ENCODE measurements around the gene DNAH2. TPM values are rescaled to one million over a fixed set of nuclear protein-coding genes. Genes with fewer than 3 reads are reported as not detected.

Gene DNAH2
- total RNA-seq, 1 experiment from 2014 or later = 2.0 TPM

DNA sequence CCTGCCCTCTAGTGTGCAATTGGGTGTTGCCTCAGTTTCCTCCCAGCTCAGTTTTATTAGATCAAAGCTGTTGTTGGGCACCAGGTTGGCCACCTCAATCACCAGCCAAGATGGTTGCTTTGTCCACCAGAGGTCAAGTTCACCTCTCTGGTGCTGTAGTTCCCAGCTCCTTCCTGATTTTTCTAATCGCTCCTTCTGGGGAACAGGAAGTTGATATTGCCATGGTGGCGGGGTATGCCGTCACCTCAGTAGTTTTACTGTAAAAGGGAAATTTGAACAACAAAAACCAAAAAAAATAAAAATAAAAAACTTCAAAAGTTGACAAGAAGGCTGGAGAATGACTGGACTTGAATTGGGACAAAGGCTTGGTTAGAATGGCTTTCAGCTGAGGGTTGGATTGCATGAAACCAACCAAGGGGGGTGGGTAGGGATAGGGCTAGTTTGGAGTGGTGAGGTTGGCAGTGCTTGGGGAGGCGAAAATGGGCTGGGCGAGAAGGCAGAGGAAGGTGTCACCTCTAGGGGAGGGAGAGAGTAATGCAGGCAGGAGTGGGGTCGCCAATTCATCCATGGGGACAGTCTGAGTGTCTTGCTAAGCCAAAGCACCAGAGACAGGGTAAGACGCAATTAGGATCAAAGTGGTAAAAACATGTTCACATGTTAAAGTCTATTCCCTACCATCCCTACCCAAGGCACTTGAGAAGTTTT, 6.3 kb upstream of the DNAH2 start:
- ChIA-PET CTCF (interaction anchor here (0.9 kb wide), 1 partner anchor 23 kb away, joined by 3 read pairs; no protein-coding TSS in a partner anchor), RAD21 (ENCODE audit: low non-redundant PET in 1 of 2, low total read pairs in 2 of 2, uncharacterized antibody in 2 of 2, unreplicated experiment in 2 of 2) (no interaction called here), POLR2A (no interaction called here)
- Histone ChIP-seq H4K20me1 (ENCODE audit: insufficient read depth) (no peaks in the 10 kb centered on the region), H3K9me3 (ENCODE audit: control insufficient read depth in 1 of 2, insufficient read depth in 1 of 2, low read depth in 1 of 2, low read length in 2 of 2) (no peaks in the 10 kb centered on the region), H3K36me3 (ENCODE audit: control insufficient read depth in 1 of 2, insufficient read depth in 2 of 2, low read length in 2 of 2) (no peaks in the 10 kb centered on the region), H3K27ac (ENCODE audit: low read depth, low read length) (no peak overlapping the region), H3K9ac (ENCODE audit: low read length) (no peak overlapping the region), H3K79me2 (ENCODE audit: insufficient read depth, low read length) (no peaks in the 10 kb centered on the region), H3K4me2 (ENCODE audit: low read length) (no peak overlapping the region), H3K27me3 (ENCODE audit: insufficient read depth, low read length) (no peaks in the 10 kb centered on the region), H2AFZ (ENCODE audit: low read depth, low read length, poor library complexity, severe bottlenecking) (no peak overlapping the region), H3K4me3 (replicated peaks in 1 of 2; ENCODE audit: low read depth in 1 of 2, low read length in 2 of 2) (no peak overlapping the region), H3K4me1 (ENCODE audit: control insufficient read depth in 1 of 2, insufficient read depth in 2 of 2, low read length in 2 of 2) (peaks cover 4 to 15% of the 10 kb centered on the region in 2 experiments), H3K9me2 (ENCODE audit: insufficient read depth) (0 out of 2 replicates have a peak, but pooled peaks cover 3% of the 10 kb centered on the region)
- TF ChIP-seq SRF (IDR thresholded peaks at IDR 0.05; ENCODE audit: low read depth) = no peak
- TF ChIP-seq CBX3 (IDR thresholded peaks at IDR 0.05; ENCODE audit: low read depth) = no peak
- TF ChIP-seq, protein P1, sequence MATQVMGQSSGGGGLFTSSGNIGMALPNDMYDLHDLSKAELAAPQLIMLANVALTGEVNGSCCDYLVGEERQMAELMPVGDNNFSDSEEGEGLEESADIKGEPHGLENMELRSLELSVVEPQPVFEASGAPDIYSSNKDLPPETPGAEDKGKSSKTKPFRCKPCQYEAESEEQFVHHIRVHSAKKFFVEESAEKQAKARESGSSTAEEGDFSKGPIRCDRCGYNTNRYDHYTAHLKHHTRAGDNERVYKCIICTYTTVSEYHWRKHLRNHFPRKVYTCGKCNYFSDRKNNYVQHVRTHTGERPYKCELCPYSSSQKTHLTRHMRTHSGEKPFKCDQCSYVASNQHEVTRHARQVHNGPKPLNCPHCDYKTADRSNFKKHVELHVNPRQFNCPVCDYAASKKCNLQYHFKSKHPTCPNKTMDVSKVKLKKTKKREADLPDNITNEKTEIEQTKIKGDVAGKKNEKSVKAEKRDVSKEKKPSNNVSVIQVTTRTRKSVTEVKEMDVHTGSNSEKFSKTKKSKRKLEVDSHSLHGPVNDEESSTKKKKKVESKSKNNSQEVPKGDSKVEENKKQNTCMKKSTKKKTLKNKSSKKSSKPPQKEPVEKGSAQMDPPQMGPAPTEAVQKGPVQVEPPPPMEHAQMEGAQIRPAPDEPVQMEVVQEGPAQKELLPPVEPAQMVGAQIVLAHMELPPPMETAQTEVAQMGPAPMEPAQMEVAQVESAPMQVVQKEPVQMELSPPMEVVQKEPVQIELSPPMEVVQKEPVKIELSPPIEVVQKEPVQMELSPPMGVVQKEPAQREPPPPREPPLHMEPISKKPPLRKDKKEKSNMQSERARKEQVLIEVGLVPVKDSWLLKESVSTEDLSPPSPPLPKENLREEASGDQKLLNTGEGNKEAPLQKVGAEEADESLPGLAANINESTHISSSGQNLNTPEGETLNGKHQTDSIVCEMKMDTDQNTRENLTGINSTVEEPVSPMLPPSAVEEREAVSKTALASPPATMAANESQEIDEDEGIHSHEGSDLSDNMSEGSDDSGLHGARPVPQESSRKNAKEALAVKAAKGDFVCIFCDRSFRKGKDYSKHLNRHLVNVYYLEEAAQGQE (IDR thresholded peaks at IDR 0.05; ENCODE audit: low read depth) = no peak
- no peak for TF ChIP-seq SIN3A (IDR thresholded peaks at IDR 0.05; ENCODE audit: low read depth)
- TF ChIP-seq, protein P2, sequence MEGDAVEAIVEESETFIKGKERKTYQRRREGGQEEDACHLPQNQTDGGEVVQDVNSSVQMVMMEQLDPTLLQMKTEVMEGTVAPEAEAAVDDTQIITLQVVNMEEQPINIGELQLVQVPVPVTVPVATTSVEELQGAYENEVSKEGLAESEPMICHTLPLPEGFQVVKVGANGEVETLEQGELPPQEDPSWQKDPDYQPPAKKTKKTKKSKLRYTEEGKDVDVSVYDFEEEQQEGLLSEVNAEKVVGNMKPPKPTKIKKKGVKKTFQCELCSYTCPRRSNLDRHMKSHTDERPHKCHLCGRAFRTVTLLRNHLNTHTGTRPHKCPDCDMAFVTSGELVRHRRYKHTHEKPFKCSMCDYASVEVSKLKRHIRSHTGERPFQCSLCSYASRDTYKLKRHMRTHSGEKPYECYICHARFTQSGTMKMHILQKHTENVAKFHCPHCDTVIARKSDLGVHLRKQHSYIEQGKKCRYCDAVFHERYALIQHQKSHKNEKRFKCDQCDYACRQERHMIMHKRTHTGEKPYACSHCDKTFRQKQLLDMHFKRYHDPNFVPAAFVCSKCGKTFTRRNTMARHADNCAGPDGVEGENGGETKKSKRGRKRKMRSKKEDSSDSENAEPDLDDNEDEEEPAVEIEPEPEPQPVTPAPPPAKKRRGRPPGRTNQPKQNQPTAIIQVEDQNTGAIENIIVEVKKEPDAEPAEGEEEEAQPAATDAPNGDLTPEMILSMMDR (IDR thresholded peaks at IDR 0.05 in 2 of 3, conservative IDR thresholded peaks at IDR 0.05 in 1 of 3; ENCODE audit: borderline replicate concordance in 1 of 3, insufficient read depth in 1 of 3, low read depth in 2 of 3, low read length in 2 of 3) = peak in 2 of 3 experiments; percentile 52 to 56; a peak in 4 of 6 replicates
- TF ChIP-seq POLR2AphosphoS5 (IDR thresholded peaks at IDR 0.05; ENCODE audit: low read depth, low read length) = no peak
- BruUV-seq (replicated peaks) = no TSS peak
- DNase-seq (ENCODE audit: low read depth, low spot score) (no peak), ATAC-seq (peak; percentile 79)
- intact Hi-C loops (cut with micrococcal nuclease) = no loop called here
